Activated naive CD4-positive, alpha-beta T cell treated with anti-CD3 and anti-CD28 coated beads, Interleukin-2, amount 50 U/mL, for 24 hours (primary cell): ENCODE results near the gene ACTG1.

Experiments used
- H3K27ac Mint-ChIP-seq: one replicate; pipeline ENCODE4 v1.8.0; 2021; ENCODE audit warnings: mild to moderate bottlenecking, mixed read lengths
- H3K27me3 Mint-ChIP-seq: one replicate; pipeline ENCODE4 v1.8.0; 2021; ENCODE audit warnings: mixed read lengths
- H3K36me3 Mint-ChIP-seq: one replicate; pipeline ENCODE4 v1.8.0; 2021; ENCODE audit warnings: mixed read lengths
- H3K4me1 Mint-ChIP-seq: one replicate; pipeline ENCODE4 v1.8.0; 2021; ENCODE audit warnings: mixed read lengths
- H3K4me3 Mint-ChIP-seq: one replicate; pipeline ENCODE4 v1.8.0; 2021; ENCODE audit warnings: mild to moderate bottlenecking, mixed read lengths
- H3K9me3 Mint-ChIP-seq: one replicate; pipeline ENCODE4 v1.8.0; 2021; ENCODE audit warnings: mixed read lengths

The ACTG1 gene

GRCh38 chr17:81512562-81513371, at the start of gene ACTG1:
ACTG1 (minus strand) TSS chr17:81512799; CDS start chr17:81512354, 445 bp downstream.
- Mint-ChIP-seq H3K9me3 (no peaks in the 10 kb centered on the region), H3K27me3 (no peaks in the 10 kb centered on the region), H3K4me1 (peaks cover 21% of the 10 kb centered on the region), H3K36me3 (peaks cover 33% of the 10 kb centered on the region), H3K27ac (peak within 1 kb of the TSS; percentile 93), H3K4me3 (peak within 1 kb of the TSS; percentile 99)

DNA sequence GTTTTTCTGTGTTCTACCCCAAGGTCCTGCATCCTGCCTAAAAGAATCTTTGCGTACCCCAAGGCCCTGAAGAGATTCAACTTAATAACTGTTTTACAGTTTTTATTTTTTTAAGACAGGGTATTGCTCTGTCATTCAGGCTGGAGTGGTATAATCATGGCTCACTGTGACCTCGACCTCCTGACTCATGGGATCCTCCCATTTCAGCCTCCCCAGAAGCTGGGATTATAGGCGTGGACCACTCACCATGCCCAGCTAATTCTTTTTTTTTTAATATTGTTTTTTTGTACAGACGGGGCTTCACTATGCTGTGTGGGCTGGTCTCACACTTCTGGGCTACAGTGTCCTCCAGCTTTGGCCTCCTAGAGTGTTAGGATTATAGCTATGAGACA, 48.9 kb upstream of the ACTG1 start:
- no peak overlapping the region for H3K27ac Mint-ChIP-seq
- H3K36me3 Mint-ChIP-seq = peaks cover 16% of the 10 kb centered on the region
- no peaks in the 10 kb centered on the region for H3K9me3 Mint-ChIP-seq
- no peaks in the 10 kb centered on the region for H3K27me3 Mint-ChIP-seq
- no peak overlapping the region for H3K4me3 Mint-ChIP-seq
- H3K4me1 Mint-ChIP-seq = peaks cover 3% of the 10 kb centered on the region

GRCh38 chr17:81558941-81559806, 46.6 kb upstream of the ACTG1 start:
- no peaks in the 10 kb centered on the region for H3K9me3 Mint-ChIP-seq
- H3K4me1 Mint-ChIP-seq = peaks cover 8% of the 10 kb centered on the region
- H3K4me3 Mint-ChIP-seq = no peak overlapping the region
- H3K27me3 Mint-ChIP-seq = no peaks in the 10 kb centered on the region
- H3K27ac Mint-ChIP-seq = no peak overlapping the region
- peaks cover 7% of the 10 kb centered on the region for H3K36me3 Mint-ChIP-seq

DNA sequence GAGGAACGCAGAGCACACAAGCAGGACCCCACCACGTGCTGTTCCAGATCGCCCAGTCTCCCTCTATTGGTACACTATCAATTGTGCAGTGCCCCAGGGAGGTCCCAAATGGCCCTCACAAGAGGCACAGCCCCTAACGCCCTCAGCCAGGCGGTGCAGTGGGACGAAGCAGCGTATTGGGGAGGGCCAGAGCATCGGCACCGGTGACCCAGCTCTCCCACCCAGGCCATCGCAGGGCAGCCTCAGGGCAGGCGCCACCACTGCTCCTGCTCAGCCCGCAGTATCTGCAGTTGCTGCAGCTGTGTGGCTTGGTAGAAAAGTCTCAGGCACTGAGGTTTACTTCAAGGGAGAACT, 45.5 kb upstream of the ACTG1 start:
- H3K4me3 Mint-ChIP-seq = no peak overlapping the region
- no peaks in the 10 kb centered on the region for H3K9me3 Mint-ChIP-seq
- H3K27ac Mint-ChIP-seq = no peak overlapping the region
- peaks cover 18% of the 10 kb centered on the region for H3K4me1 Mint-ChIP-seq
- H3K36me3 Mint-ChIP-seq = peaks cover 7% of the 10 kb centered on the region
- no peaks in the 10 kb centered on the region for H3K27me3 Mint-ChIP-seq

GRCh38 chr17:81557276-81558114, 44.9 kb upstream of the ACTG1 start:
- Mint-ChIP-seq H3K36me3 (peaks cover 7% of the 10 kb centered on the region), H3K27ac (peak overlapping the region; percentile 1), H3K27me3 (no peaks in the 10 kb centered on the region), H3K4me3 (no peak overlapping the region), H3K4me1 (peaks cover 20% of the 10 kb centered on the region), H3K9me3 (no peaks in the 10 kb centered on the region)

- H3K36me3 Mint-ChIP-seq = peaks cover 7% of the 10 kb centered on the region
- H3K9me3 Mint-ChIP-seq = no peaks in the 10 kb centered on the region
- no peak overlapping the region for H3K4me3 Mint-ChIP-seq
- H3K27me3 Mint-ChIP-seq = no peaks in the 10 kb centered on the region
- no peak overlapping the region for H3K27ac Mint-ChIP-seq
- peaks cover 20% of the 10 kb centered on the region for H3K4me1 Mint-ChIP-seq
Measured at GRCh38 chr17:81556863-81557262, 44.3 kb upstream of the ACTG1 start.

GRCh38 chr17:81556175-81556691, 43.6 kb upstream of the ACTG1 start:
- Mint-ChIP-seq H3K36me3 (peaks cover 5% of the 10 kb centered on the region), H3K27ac (no peak overlapping the region), H3K4me1 (peaks cover 24% of the 10 kb centered on the region), H3K27me3 (no peaks in the 10 kb centered on the region), H3K4me3 (no peak overlapping the region), H3K9me3 (no peaks in the 10 kb centered on the region)

GRCh38 chr17:81553616-81554181, 41.1 kb upstream of the ACTG1 start:
- peak overlapping the region; percentile 90 for H3K4me3 Mint-ChIP-seq
- H3K9me3 Mint-ChIP-seq = no peaks in the 10 kb centered on the region
- no peaks in the 10 kb centered on the region for H3K27me3 Mint-ChIP-seq
- H3K36me3 Mint-ChIP-seq = no peaks in the 10 kb centered on the region
- H3K4me1 Mint-ChIP-seq = peaks cover 40% of the 10 kb centered on the region
- peak overlapping the region; percentile 86 for H3K27ac Mint-ChIP-seq

GRCh38 chr17:81553018-81553615, 40.5 kb upstream of the ACTG1 start:
- Mint-ChIP-seq H3K9me3 (no peaks in the 10 kb centered on the region), H3K36me3 (no peaks in the 10 kb centered on the region), H3K27me3 (no peaks in the 10 kb centered on the region), H3K27ac (peak overlapping the region; percentile 86), H3K4me3 (peak overlapping the region; percentile 90), H3K4me1 (peaks cover 40% of the 10 kb centered on the region)

DNA sequence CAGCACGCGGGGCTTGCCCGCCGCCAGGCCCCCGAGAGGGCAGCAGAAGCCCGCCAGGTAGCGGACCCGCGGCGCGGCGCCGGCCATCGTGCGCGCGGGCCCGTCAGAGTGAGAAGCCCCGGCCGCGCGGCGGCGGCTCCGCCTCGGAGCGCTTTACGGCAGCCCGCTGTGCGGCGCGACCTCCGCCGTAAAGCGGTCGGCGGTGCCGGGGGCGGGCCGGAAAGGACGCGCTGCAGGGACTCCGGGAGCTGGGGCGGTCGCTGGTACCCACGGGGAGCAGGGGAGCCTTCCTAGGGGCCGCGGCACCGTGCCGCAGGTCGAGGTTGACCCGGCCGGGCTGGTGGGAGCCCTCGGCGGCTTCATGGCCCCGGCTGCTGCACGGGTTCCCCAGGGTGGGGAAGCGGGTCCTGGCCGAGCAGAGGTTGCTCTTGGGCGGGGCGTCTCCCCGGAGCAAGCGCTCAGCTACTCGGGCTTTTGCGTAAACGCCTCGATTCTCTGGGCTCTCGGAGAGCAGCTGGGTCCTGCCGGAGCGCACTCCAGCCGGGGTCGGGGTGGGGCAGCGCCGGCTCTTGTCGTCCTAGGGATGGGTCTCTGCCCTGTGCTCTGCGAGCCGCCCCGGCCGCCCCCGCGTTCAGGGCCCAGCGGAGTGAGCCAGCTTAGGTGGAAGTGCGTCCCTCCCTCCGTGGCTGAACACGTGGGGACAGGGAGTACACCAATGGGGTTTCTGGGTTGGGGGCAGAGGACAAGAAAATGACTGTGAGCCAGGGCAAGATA, 39.8 kb upstream of the ACTG1 start, which contains the start of gene FAAP100:
FAAP100 (minus strand) TSS at position 110 of the 774 bp plus-strand sequence; CDS start at position 87, 23 bp downstream.
- Mint-ChIP-seq H3K4me3 (peak within 1 kb of the TSS; percentile 92), H3K27ac (peak within 1 kb of the TSS; percentile 86), H3K4me1 (peaks cover 40% of the 10 kb centered on the region), H3K9me3 (no peaks in the 10 kb centered on the region), H3K27me3 (no peaks in the 10 kb centered on the region), H3K36me3 (no peaks in the 10 kb centered on the region)

DNA sequence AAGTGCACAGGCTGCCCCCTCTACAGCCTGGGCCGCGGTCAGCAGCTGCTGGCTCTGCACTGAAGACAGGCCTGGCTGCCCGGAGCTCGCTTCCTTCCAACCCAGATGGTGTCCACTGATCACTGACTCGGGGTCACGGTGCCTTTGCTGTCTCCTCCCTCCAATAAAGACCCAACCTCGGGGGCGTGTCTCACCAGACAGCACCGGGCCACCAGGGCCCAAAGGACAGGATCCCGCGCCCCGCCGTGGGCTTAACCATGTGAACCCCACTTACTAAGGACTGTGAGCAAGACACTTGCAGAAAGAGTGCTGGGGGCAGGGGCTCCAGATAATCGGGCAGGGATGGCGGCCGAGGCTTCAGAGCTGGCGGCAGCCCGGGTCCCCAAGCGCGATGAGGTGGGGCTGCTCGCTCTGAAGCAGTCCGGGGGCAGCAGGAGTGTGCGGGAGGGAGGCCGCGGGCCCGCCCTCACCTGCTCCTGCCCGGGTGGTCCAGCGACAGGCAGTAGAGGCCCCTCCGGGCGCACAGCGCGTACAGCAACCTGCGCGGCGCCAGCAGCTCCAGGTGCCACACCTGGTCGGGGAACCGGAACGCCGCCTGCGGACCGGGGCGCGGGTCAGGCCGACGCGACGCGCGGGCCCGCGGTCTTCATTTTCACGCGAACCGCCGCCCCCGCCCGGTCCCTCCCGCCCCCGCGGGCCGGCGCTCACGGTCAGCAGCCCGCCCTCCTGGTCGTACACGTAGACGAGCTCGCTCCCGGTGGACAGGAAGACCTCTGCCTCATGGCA, 39.1 kb upstream of the ACTG1 start:
- H3K27me3 Mint-ChIP-seq = no peaks in the 10 kb centered on the region
- H3K4me3 Mint-ChIP-seq = peak overlapping the region; percentile 92
- peaks cover 40% of the 10 kb centered on the region for H3K4me1 Mint-ChIP-seq
- H3K9me3 Mint-ChIP-seq = no peaks in the 10 kb centered on the region
- peak overlapping the region; percentile 65 for H3K27ac Mint-ChIP-seq
- no peaks in the 10 kb centered on the region for H3K36me3 Mint-ChIP-seq

DNA sequence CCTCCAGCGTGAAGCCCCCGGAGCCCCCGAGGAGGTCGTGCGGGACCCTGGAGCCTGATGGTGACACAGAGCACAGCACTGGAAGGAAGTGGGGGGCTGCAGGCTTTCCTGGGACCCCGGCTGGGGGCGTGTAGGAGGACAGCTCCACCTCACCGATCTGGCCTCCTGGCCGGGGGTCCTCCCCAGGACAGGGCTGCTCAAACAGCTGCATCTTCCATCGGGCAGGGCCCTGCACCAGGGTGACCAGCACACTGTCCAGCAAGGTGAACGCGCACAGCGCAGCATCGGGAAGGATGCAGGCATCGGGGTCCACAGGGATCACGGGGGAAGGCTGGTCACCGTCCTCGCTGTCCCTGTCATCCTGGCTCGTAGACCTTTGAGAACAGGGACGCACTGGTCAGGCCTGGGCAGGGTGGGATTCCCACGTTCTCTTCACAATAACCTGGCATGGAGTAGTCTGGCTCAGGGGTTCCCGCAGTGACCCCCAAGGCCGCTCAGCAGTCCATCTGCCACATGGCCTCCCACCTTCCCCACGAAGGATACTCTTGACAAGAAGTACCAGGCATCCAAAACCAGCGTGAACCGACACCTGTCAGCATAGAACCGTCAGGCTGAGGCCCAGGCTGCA, 38.3 kb upstream of the ACTG1 start:
- Mint-ChIP-seq H3K27ac (no peak overlapping the region), H3K36me3 (peaks cover 5% of the 10 kb centered on the region), H3K27me3 (no peaks in the 10 kb centered on the region), H3K4me3 (peak overlapping the region; percentile 92), H3K4me1 (peaks cover 40% of the 10 kb centered on the region), H3K9me3 (no peaks in the 10 kb centered on the region)

- H3K36me3 Mint-ChIP-seq = peaks cover 5% of the 10 kb centered on the region
- no peak overlapping the region for H3K27ac Mint-ChIP-seq
- H3K4me3 Mint-ChIP-seq = peak overlapping the region; percentile 92
Measured at GRCh38 chr17:81550285-81550684, 37.7 kb upstream of the ACTG1 start.

More at GRCh38 chr17:81550285-81550684, 37.7 kb upstream of the ACTG1 start:
- H3K4me1 Mint-ChIP-seq = peaks cover 40% of the 10 kb centered on the region
- no peaks in the 10 kb centered on the region for H3K9me3 Mint-ChIP-seq
- H3K27me3 Mint-ChIP-seq = no peaks in the 10 kb centered on the region
